B cell (primary cell): Measurements from ENCODE around the gene PTPRT.

Experiments
- CTCF ChIP-seq: fragments of 200-600 bp; IDR thresholded peaks from one replicate; pipeline ENCODE4 v1.8.0; 2022; ENCODE audit warnings: antibody characterized with exemption, mild to moderate bottlenecking
- EZH2 ChIP-seq: IDR thresholded peaks from 2 replicates; pipeline ENCODE4 v1.6.1; 2012; ENCODE audit warnings: borderline replicate concordance, low read depth, mild to moderate bottlenecking, moderate library complexity, low read length; ENCODE audit not compliant: insufficient read depth, poor library complexity, severe bottlenecking

DNA sequence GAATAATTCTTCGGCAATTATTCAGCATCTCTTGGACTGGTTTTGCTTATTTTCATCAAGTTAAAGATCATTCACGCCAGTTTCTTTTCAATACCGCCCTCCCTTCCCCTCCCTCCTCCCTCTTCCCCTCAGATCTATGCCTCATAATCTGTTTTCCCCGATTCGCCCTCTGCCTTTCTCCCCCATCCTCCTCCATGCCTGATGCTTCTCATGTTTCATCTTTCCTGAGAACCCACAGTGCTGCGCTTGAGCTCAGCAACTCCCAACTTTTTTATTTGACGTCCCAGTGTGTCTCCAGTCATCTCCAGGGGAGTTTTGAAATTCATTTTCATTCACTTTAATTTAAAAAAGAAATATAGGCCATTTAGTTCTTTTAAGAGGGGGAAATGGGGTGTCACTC lies 142.7 kb downstream of the PTPRT start:
- TF ChIP-seq CTCF (no peak), EZH2 (no peak)
